Endothelial cell (in vitro differentiated cells): ENCODE measurements around the gene EFNA5. TPM values are rescaled to one million over a fixed set of nuclear protein-coding genes. Genes with fewer than 3 reads are reported as not detected.

Source experiments
- DNase-seq: peaks from one replicate; pipeline ENCODE4 v3.0.0; 2021; ENCODE audit warnings: low spot score
- H3K27ac Mint-ChIP-seq: one replicate; pipeline ENCODE4 v1.8.0; 2021; ENCODE audit warnings: mixed read lengths, inconsistent platforms; ENCODE audit not compliant: unreplicated experiment
- H3K27me3 Mint-ChIP-seq: one replicate; pipeline ENCODE4 v1.8.0; 2021; ENCODE audit warnings: mild to moderate bottlenecking, moderate library complexity, mixed read lengths, inconsistent platforms; ENCODE audit not compliant: unreplicated experiment
- H3K36me3 Mint-ChIP-seq: one replicate; pipeline ENCODE4 v1.8.0; 2021; ENCODE audit warnings: mild to moderate bottlenecking, low read depth, mixed read lengths, inconsistent platforms; ENCODE audit not compliant: unreplicated experiment
- H3K4me1 Mint-ChIP-seq: one replicate; pipeline ENCODE4 v1.8.0; 2021; ENCODE audit warnings: mild to moderate bottlenecking, mixed read lengths, inconsistent platforms; ENCODE audit not compliant: unreplicated experiment
- H3K4me3 Mint-ChIP-seq: one replicate; pipeline ENCODE4 v1.8.0; 2021; ENCODE audit warnings: mild to moderate bottlenecking, mixed read lengths, inconsistent platforms; ENCODE audit not compliant: unreplicated experiment
- H3K9me3 Mint-ChIP-seq: one replicate; pipeline ENCODE4 v1.8.0; 2021; ENCODE audit warnings: mixed read lengths, inconsistent platforms; ENCODE audit not compliant: unreplicated experiment
- total RNA-seq: library from RNA; stranded (reverse); fragmentation: NEBNext Ultra II Directional; extraction: Animal tissue kit (Norgen Biotek cat#: 25700); gene quantifications from one replicate; pipeline ENCODE4 v1.2.1, GENCODE V29; 2021; ENCODE audit not compliant: unreplicated experiment
- TF ChIP-seq, protein P1 (sequence below): fragments of 200-600 bp; sonication (generic); IDR thresholded peaks from one replicate; pipeline ENCODE4 v1.5.0; 2021; ENCODE audit warnings: antibody characterized with exemption; ENCODE audit not compliant: unreplicated experiment

The EFNA5 gene
- total RNA-seq, 1 donor from 2014 or later = 8.8 TPM

DNA sequence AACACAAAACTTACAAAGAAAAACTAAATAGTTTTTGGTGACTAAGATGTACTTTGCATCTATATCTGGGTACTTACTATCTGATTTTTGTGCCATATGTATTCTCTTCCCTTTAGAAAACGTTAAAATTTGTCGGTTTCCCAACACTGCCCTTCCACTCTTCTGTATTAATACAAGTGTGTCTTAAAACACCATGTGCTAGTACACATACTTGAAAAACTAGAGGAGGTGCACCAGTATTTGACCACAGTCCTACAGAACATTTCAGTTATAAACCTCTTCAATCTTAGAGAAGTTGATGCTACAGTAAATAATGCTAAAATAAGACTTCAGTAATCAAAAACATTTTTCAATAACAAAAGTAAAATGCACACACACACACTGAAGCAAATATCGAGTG lies 251.2 kb downstream of the EFNA5 start:
- TF ChIP-seq, protein P1, sequence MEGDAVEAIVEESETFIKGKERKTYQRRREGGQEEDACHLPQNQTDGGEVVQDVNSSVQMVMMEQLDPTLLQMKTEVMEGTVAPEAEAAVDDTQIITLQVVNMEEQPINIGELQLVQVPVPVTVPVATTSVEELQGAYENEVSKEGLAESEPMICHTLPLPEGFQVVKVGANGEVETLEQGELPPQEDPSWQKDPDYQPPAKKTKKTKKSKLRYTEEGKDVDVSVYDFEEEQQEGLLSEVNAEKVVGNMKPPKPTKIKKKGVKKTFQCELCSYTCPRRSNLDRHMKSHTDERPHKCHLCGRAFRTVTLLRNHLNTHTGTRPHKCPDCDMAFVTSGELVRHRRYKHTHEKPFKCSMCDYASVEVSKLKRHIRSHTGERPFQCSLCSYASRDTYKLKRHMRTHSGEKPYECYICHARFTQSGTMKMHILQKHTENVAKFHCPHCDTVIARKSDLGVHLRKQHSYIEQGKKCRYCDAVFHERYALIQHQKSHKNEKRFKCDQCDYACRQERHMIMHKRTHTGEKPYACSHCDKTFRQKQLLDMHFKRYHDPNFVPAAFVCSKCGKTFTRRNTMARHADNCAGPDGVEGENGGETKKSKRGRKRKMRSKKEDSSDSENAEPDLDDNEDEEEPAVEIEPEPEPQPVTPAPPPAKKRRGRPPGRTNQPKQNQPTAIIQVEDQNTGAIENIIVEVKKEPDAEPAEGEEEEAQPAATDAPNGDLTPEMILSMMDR = no peak
- Mint-ChIP-seq H3K9me3 (no peaks in the 10 kb centered on the region), H3K27me3 (no peaks in the 10 kb centered on the region), H3K36me3 (no peaks in the 10 kb centered on the region), H3K4me1 (no peaks in the 10 kb centered on the region), H3K27ac (no peak overlapping the region), H3K4me3 (no peak overlapping the region)
- DNase-seq = no peak

DNA sequence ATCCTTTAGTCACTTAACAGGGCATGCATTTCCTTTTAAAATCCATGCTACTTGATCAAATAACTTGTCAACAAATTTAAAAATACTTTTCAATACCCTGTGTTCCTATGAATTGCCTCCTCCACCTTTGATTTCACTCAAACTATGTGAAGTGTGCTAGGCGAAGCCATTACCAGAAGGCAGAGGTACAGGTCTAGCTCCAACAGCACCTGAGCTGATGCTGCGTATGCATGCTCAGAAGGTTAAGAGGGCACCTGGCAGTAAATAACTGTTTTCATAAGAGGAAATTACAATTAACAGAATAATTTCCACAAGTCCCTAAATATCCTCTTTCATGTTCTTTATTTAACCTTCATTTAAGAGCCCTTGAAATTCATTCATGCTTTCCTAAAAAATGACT lies 251.8 kb downstream of the EFNA5 start:
- Mint-ChIP-seq H3K4me3 (no peak overlapping the region), H3K27ac (no peak overlapping the region), H3K27me3 (no peaks in the 10 kb centered on the region), H3K36me3 (no peaks in the 10 kb centered on the region), H3K9me3 (no peaks in the 10 kb centered on the region), H3K4me1 (no peaks in the 10 kb centered on the region)
- TF ChIP-seq, protein P1 = no peak
- DNase-seq = no peak

DNA sequence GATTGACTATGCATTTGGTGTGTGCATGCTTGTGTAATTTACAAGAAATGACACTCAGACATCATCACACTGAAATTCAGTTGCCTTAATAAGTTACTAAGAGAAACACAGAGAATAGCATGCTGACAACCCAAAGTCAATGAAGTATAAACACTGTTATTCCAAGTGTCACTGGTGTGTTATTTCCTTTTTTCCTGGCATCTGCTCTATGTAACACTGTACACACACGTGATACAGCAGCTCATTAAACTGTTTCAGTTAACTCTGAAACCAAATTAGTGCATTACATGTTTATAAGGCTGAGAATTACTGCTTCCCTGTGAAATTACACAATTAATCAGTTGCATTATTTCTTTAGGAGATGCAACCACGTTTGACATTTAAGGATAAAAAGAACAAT lies 252.7 kb downstream of the EFNA5 start:
- Mint-ChIP-seq H3K9me3 (no peaks in the 10 kb centered on the region), H3K4me1 (no peaks in the 10 kb centered on the region), H3K36me3 (no peaks in the 10 kb centered on the region), H3K4me3 (no peak overlapping the region), H3K27ac (no peak overlapping the region), H3K27me3 (no peaks in the 10 kb centered on the region)
- TF ChIP-seq, protein P1 = no peak
- no peak for DNase-seq

DNA sequence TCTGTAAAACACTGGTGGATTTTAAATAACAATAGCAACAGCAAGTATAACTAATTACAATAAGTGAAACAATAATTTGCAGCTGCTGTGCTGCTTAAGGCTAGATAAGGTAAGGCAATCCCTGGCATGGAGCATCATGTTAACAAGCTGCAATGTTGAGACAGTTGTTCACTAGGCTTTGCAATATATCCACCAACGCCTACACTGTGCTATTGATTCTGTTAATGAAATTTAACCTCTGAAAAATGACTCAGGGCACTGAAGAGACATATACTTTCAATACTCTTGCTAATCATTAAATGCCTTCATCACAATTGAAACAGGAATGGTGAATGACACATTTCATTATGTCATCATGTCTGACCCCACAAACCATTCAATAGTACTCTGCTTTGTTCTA lies 255.0 kb downstream of the EFNA5 start:
- Mint-ChIP-seq H3K4me1 (no peaks in the 10 kb centered on the region), H3K36me3 (no peaks in the 10 kb centered on the region), H3K27ac (no peak overlapping the region), H3K4me3 (no peak overlapping the region), H3K27me3 (no peaks in the 10 kb centered on the region), H3K9me3 (no peaks in the 10 kb centered on the region)
- TF ChIP-seq, protein P1 = no peak
- DNase-seq = no peak

DNA sequence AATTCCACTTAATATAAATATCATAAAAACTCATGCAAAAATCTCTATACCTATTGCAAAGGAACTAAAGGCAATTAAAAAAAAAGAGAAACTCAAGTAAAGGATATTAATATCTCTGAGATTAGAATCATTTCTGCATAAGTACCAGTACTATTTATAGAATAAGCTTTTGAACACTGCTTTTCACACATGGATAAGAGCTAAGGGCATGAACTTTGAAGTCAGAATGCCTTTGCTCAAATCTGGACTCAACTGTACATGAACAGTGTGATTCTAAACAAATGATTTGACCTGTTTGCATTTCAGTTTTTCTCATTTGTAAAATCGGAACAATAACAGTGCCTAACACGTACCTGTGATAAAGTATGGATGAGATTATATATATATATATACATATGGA lies 255.9 kb downstream of the EFNA5 start:
- Mint-ChIP-seq H3K4me3 (no peak overlapping the region), H3K27ac (no peak overlapping the region), H3K4me1 (no peaks in the 10 kb centered on the region), H3K27me3 (no peaks in the 10 kb centered on the region), H3K9me3 (no peaks in the 10 kb centered on the region), H3K36me3 (no peaks in the 10 kb centered on the region)
- no peak for DNase-seq
- TF ChIP-seq, protein P1 = no peak
